Brain microvascular endothelial cell (primary cell): ENCODE results near the gene OR1J1.

Experiments used
- DNase-seq: peaks from one replicate; pipeline ENCODE4 v3.0.0-alpha.2; 2020
- H3K27ac ChIP-seq: fragments of 250-450 bp; sonication (Bioruptor Pico); 2 replicates; pipeline ENCODE4 v1.5.1; 2020; ENCODE audit warnings: mild to moderate bottlenecking, moderate library complexity
- H3K27me3 ChIP-seq: fragments of 250-450 bp; sonication (Bioruptor Pico); replicated peaks from 2 replicates; pipeline ENCODE4 v1.5.1; 2020; ENCODE audit warnings: mild to moderate bottlenecking
- H3K36me3 ChIP-seq: fragments of 250-450 bp; sonication (Bioruptor Pico); replicated peaks from 2 replicates; pipeline ENCODE4 v1.5.1; 2020; ENCODE audit warnings: mild to moderate bottlenecking
- H3K4me3 ChIP-seq: 2 replicates; pipeline ENCODE4 v1.5.1; 2011; ENCODE audit warnings: low read depth, mild to moderate bottlenecking, control low read depth, low read length, moderate library complexity
- in situ Hi-C: cut with HindIII; loops from 2 replicates; pipeline ENCODE4 v1.10.0; 2017; ENCODE audit warnings: low sequenced_read_pairs, low pct_ligation_motif_present
- TF ChIP-seq, protein P1 (sequence below): IDR thresholded peaks from 2 replicates; pipeline ENCODE4 v1.5.1; 2011; ENCODE audit warnings: low read depth, mild to moderate bottlenecking, moderate library complexity, low read length, control low read depth, inconsistent platforms; ENCODE audit errors: missing control alignments

OR1J1 gene

DNA sequence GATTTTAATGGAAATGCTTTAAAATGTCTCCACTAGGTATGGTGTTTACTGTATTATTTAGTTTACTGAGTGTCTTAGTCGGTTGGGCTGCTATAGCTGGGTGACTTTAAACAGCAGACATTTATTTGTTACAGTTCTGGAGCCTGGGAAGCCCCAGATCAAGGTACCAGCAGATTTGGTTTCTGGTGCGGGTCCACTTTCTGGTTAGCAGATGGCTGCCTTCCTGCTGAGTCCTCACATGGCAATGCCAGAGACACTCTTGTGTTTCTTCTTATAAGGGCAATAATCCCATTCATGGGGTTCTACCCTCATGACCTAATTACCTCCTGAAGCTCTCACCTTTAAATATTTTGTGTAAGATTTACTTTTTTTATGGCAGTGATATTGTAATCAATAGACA, 40.5 kb upstream of the OR1J1 start:
- in situ Hi-C loops, result no loop called here
- TF ChIP-seq, protein P1, sequence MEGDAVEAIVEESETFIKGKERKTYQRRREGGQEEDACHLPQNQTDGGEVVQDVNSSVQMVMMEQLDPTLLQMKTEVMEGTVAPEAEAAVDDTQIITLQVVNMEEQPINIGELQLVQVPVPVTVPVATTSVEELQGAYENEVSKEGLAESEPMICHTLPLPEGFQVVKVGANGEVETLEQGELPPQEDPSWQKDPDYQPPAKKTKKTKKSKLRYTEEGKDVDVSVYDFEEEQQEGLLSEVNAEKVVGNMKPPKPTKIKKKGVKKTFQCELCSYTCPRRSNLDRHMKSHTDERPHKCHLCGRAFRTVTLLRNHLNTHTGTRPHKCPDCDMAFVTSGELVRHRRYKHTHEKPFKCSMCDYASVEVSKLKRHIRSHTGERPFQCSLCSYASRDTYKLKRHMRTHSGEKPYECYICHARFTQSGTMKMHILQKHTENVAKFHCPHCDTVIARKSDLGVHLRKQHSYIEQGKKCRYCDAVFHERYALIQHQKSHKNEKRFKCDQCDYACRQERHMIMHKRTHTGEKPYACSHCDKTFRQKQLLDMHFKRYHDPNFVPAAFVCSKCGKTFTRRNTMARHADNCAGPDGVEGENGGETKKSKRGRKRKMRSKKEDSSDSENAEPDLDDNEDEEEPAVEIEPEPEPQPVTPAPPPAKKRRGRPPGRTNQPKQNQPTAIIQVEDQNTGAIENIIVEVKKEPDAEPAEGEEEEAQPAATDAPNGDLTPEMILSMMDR, result no peak
- H3K27ac ChIP-seq, result no peak overlapping the region
- H3K36me3 ChIP-seq, result no peaks in the 10 kb centered on the region
- H3K4me3 ChIP-seq, result no peak overlapping the region
- DNase-seq, result no peak
- no peaks in the 10 kb centered on the region for H3K27me3 ChIP-seq

DNA sequence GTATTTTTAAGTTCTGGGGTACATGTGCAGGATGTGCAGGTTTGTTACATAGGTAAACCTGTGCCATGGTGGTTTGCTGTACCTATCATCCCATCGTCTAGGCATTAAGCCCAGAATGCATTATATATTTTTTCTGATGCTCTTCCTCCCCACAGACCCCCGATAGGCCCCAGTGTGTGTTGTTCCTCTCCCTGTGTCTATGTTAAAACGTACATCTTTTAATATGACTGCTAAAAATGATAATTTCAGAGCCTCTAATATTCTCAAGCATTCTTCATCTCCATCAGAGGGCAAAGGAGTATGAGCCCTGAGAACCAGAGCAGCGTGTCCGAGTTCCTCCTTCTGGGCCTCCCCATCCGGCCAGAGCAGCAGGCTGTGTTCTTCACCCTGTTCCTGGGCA, 32.8 kb upstream of the OR1J1 start, which contains the start of gene OR1J2:
OR1J2 (plus strand) TSS at position 301 of the 400 bp plus-strand sequence; CDS start at position 301, 0 bp downstream.
- DNase-seq, result no peak
- H3K27me3 ChIP-seq, result no peaks in the 10 kb centered on the region
- H3K4me3 ChIP-seq, result no peak within 1 kb of the TSS
- H3K27ac ChIP-seq, result no peak within 1 kb of the TSS
- TF ChIP-seq, protein P1, result no peak
- in situ Hi-C loops, result no loop called here
- no peaks in the 10 kb centered on the region for H3K36me3 ChIP-seq

GRCh38 chr9:122506964-122507363, 29.2 kb upstream of the OR1J1 start:
- in situ Hi-C loops, result no loop called here
- TF ChIP-seq, protein P1, result no peak
- no peak for DNase-seq
- no peaks in the 10 kb centered on the region for H3K27me3 ChIP-seq
- no peak overlapping the region for H3K4me3 ChIP-seq
- H3K36me3 ChIP-seq, result no peaks in the 10 kb centered on the region
- H3K27ac ChIP-seq, result no peak overlapping the region

- in situ Hi-C loops, result no loop called here
- H3K27me3 ChIP-seq, result no peaks in the 10 kb centered on the region
- peak; percentile 43 for DNase-seq
Measured at GRCh38 chr9:122498883-122499288, 21.2 kb upstream of the OR1J1 start.

DNA sequence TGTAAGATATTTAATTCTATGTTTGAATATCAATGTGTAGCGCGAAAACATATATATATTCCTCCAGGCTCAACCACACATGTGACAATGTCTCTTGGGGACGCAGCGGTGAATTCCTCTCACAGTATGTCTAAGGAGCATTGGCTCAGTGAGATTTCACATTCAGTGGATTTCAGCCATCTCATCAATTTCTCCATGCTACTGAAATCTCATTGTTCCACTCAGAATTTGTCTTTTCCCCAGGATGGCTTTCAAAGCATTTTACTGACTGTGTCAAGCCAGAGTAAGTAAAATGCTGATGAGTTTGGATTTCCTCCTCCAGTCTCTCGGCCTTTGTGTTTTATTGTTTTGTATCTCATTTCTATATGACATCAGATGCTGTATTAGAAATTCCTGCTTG, 1.3 kb upstream of the OR1J1 start:
- peaks cover 2% of the 10 kb centered on the region for H3K27me3 ChIP-seq
- H3K36me3 ChIP-seq, result no peaks in the 10 kb centered on the region
- TF ChIP-seq, protein P1, result no peak
- H3K4me3 ChIP-seq, result no peak overlapping the region
- H3K27ac ChIP-seq, result no peak overlapping the region
- in situ Hi-C loops, result no loop called here
- no peak for DNase-seq

More at GRCh38 chr9:122498883-122499288, 21.2 kb upstream of the OR1J1 start:
- TF ChIP-seq, protein P1, result peak; percentile 83
- no peaks in the 10 kb centered on the region for H3K36me3 ChIP-seq
- no peak overlapping the region for H3K27ac ChIP-seq
- no peak overlapping the region for H3K4me3 ChIP-seq

DNA sequence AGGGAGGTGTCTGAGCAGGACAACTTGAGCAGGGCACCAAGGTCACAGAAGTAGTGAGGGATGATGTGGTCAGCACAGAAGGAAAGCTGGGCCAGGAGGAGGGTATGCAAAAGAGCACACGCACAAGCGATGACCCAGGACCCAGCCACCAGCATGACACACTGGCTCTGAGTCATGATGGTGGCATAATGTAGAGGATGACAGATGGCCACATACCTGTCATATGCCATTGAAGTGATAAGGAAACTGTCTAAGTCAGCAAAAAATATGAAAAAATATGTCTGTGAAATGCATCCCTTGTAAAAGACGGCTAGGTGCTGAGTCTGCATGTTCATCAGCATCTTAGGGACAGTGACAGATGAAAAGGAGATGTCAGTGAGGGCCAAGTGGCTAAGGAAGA, 380 bp downstream of the OR1J1 start:
- Histone ChIP-seq H3K4me3 (no peak overlapping the region), H3K27me3 (peaks cover 2% of the 10 kb centered on the region), H3K36me3 (no peaks in the 10 kb centered on the region), H3K27ac (no peak overlapping the region)
- no peak for DNase-seq
- in situ Hi-C loops, result no loop called here
- TF ChIP-seq, protein P1, result no peak
